ENCODE data around the gene BEND7. TPM values are rescaled to one million over a fixed set of nuclear protein-coding genes. Genes with fewer than 3 reads are reported as not detected.

BEND7 gene
- total and polyA plus RNA-seq, 2 donors (not counting 3 experiments of a cell fraction or from before 2014, with no cell fraction given): 7.3 to 31.7 TPM

DNA sequence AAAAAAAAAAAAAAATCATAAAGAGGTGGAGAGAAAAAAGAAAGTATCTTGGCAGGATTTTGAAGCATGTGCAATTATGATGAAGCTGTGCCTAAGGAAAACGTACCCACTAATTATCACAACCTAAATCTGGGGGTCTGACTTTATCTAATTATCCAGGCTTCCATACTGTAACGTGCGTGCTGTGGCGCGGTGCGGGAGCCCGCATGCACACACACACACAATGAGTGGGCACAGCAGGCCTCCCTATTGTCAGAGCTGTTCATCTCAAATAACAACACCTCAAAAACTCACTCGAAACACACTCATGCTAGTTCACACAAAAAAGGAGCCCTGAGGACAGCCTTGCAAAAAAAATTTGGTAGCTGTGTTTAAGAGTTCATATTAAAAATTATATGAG, 31.9 kb downstream of the BEND7 start:
- Histone ChIP-seq H3K9me1 (replicated peaks; ENCODE audit: control insufficient read depth, extremely low read depth, insufficient read depth, low read length) (no peaks in the 10 kb centered on the region), H2AFZ (ENCODE audit: low read depth, low read length) (no peak overlapping the region), H3K4me3 (replicated peaks in 1 of 3; ENCODE audit: insufficient read depth in 1 of 3, low read depth in 1 of 3, low read length in 3 of 3) (no peak overlapping the region), H3K36me3 (ENCODE audit: control insufficient read depth in 2 of 2, extremely low read depth in 1 of 2, insufficient read depth in 2 of 2, low read length in 2 of 2) (peaks cover 2 to 10% of the 10 kb centered on the region in 2 experiments), H3K27ac (ENCODE audit: insufficient read depth, low read depth, low read length) (no peak overlapping the region), H3K4me2 (ENCODE audit: insufficient read depth, low read length) (no peak overlapping the region), H3K79me2 (ENCODE audit: control insufficient read depth, insufficient read depth, low read length) (no peaks in the 10 kb centered on the region), H3K9ac (replicated peaks; ENCODE audit: extremely low read depth, insufficient read depth, low read length) (no peak overlapping the region), H3K9me3 (replicated peaks; ENCODE audit: control insufficient read depth, insufficient read depth, low read length) (no peaks in the 10 kb centered on the region), H3K4me1 (ENCODE audit: control insufficient read depth, extremely low read depth, insufficient read depth, low read length) (no peaks in the 10 kb centered on the region), H4K20me1 (replicated peaks; ENCODE audit: control insufficient read depth, extremely low read depth, insufficient read depth, low read length) (no peaks in the 10 kb centered on the region), H3K27me3 (ENCODE audit: control insufficient read depth in 2 of 2, insufficient read depth in 2 of 2, low read length in 2 of 2) (no peaks in the 10 kb centered on the region)
- ChIA-PET POLR2A (no interaction called here), CTCF (interaction anchor here (0.6 to 0.7 kb wide), 2 partner anchors 15 to 649 kb away, joined by 3 to 4 read pairs; no protein-coding TSS in a partner anchor)
- TF ChIP-seq, protein P1, sequence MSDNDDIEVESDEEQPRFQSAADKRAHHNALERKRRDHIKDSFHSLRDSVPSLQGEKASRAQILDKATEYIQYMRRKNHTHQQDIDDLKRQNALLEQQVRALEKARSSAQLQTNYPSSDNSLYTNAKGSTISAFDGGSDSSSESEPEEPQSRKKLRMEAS (IDR thresholded peaks at IDR 0.05; ENCODE audit: insufficient read depth, insufficient read length): no peak
- TF ChIP-seq MYC (IDR thresholded peaks at IDR 0.05; ENCODE audit: low read depth, low read length): no peak
- TF ChIP-seq, protein P2, sequence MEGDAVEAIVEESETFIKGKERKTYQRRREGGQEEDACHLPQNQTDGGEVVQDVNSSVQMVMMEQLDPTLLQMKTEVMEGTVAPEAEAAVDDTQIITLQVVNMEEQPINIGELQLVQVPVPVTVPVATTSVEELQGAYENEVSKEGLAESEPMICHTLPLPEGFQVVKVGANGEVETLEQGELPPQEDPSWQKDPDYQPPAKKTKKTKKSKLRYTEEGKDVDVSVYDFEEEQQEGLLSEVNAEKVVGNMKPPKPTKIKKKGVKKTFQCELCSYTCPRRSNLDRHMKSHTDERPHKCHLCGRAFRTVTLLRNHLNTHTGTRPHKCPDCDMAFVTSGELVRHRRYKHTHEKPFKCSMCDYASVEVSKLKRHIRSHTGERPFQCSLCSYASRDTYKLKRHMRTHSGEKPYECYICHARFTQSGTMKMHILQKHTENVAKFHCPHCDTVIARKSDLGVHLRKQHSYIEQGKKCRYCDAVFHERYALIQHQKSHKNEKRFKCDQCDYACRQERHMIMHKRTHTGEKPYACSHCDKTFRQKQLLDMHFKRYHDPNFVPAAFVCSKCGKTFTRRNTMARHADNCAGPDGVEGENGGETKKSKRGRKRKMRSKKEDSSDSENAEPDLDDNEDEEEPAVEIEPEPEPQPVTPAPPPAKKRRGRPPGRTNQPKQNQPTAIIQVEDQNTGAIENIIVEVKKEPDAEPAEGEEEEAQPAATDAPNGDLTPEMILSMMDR (IDR thresholded peaks at IDR 0.05; ENCODE audit: extremely low read depth in 1 of 2, insufficient read depth in 1 of 2, low read depth in 1 of 2, low read length in 2 of 2): no peak
- TF ChIP-seq GATA2 (IDR thresholded peaks at IDR 0.05; ENCODE audit: insufficient read depth, insufficient read length, low read depth, low read length): no peak
- no peak for TF ChIP-seq FOS (IDR thresholded peaks at IDR 0.05; ENCODE audit: borderline replicate concordance, insufficient read depth, low read length)
- no peak for TF ChIP-seq POLR2AphosphoS5 (IDR thresholded peaks at IDR 0.05; ENCODE audit: insufficient read depth, low read depth, low read length)
- TF ChIP-seq EZH2 (IDR thresholded peaks at IDR 0.05; ENCODE audit: borderline replicate concordance, low read depth, low read length, severe bottlenecking): no peak
- no peak for TF ChIP-seq JUN (IDR thresholded peaks at IDR 0.05; ENCODE audit: borderline replicate concordance, insufficient read depth, insufficient read length, low read depth)
- TF ChIP-seq POLR2A (IDR thresholded peaks at IDR 0.05; ENCODE audit: low read depth, low read length): no peak
- BruUV-seq (replicated peaks): no TSS peak
- no peak for FAIRE-seq
- dilution Hi-C loops (cut with MboI; ENCODE audit: extremely low pct_ligation_motif_present, low sequenced_read_pairs) (no loop called here), intact Hi-C loops (cut with micrococcal nuclease) (no loop called here)
- no peak for DNase-seq (ENCODE audit: low read depth, low spot score)
